HG03378 (cell line): Measurements from ENCODE around the gene TPM2.
A peak's percentile ranks its signal among the peaks of the same experiment; 100 is the strongest.
"Not testable (repeated sequence)": the region's sequence is repeated elsewhere in the genome, so short reads cannot be mapped to it uniquely, and the experiment has no call there.

ENCODE experiments used
- ATAC-seq: cut with Tn5 transposase; IDR thresholded peaks from one replicate; pipeline ENCODE4 v1.9.1; 2021; ENCODE audit warnings: mild to moderate bottlenecking, moderate library complexity; ENCODE audit not compliant: unreplicated experiment

The TPM2 gene

GRCh38 chr9:35656831-35657545, 32.7 kb downstream of the TPM2 start:
- no peak for ATAC-seq

- ATAC-seq: no peak
Measured at GRCh38 chr9:35656348-35656747, 33.4 kb downstream of the TPM2 start.

- no peak for ATAC-seq
Measured at GRCh38 chr9:35653611-35654010, 36.1 kb downstream of the TPM2 start.

GRCh38 chr9:35652829-35653209, 36.9 kb downstream of the TPM2 start:
- ATAC-seq: no peak

GRCh38 chr9:35651956-35652828, 37.5 kb downstream of the TPM2 start:
- no peak for ATAC-seq

GRCh38 chr9:35650341-35651158, 39.2 kb downstream of the TPM2 start, which contains the start of gene SIT1:
TSS of gene SIT1 (minus strand) at chr9:35650931. CDS start at chr9:35650853, 78 bp downstream.
- no peak for ATAC-seq

- ATAC-seq: no peak
Measured at GRCh38 chr9:35649431-35650340, 40.0 kb downstream of the TPM2 start.

- peak; percentile 77 for ATAC-seq
Measured at GRCh38 chr9:35646533-35647265, 43.0 kb downstream of the TPM2 start.

GRCh38 chr9:35646153-35646532, 43.6 kb downstream of the TPM2 start:
- no peak for ATAC-seq

- not testable (repeated sequence) for ATAC-seq
Measured at GRCh38 chr9:35645736-35646135, 44.0 kb downstream of the TPM2 start.

GRCh38 chr9:35643046-35643445, 46.7 kb downstream of the TPM2 start:
- ATAC-seq: no peak

GRCh38 chr9:35641478-35641877, 48.2 kb downstream of the TPM2 start:
- not testable (repeated sequence) for ATAC-seq

- ATAC-seq: not testable (repeated sequence)
Measured at GRCh38 chr9:35640431-35640830, 49.3 kb downstream of the TPM2 start.

- ATAC-seq: no peak
Measured at GRCh38 chr9:35639631-35640030, 50.1 kb downstream of the TPM2 start.

GRCh38 chr9:35639225-35639624, 50.5 kb downstream of the TPM2 start:
- ATAC-seq: not testable (repeated sequence)

- ATAC-seq: not testable (repeated sequence)
Measured at GRCh38 chr9:35638751-35639150, 51.0 kb downstream of the TPM2 start.

- ATAC-seq: not testable (repeated sequence)
Measured at GRCh38 chr9:35637427-35637955, 52.2 kb downstream of the TPM2 start.

GRCh38 chr9:35636877-35637246, 52.9 kb downstream of the TPM2 start:
- not testable (repeated sequence) for ATAC-seq
